Activated CD4-positive, CD25-positive, alpha-beta regulatory T cell (primary cell): ENCODE data around the gene FCRL5.
"Not testable (repeated sequence)": the region's sequence is repeated elsewhere in the genome, so short reads cannot be mapped to it uniquely, and the experiment has no call there.

Source experiments
- DNase-seq, 4 experiments: peaks; one replicate each; lab custom pipeline; 2025; lab: John Stamatoyannopoulos, UW

FCRL5 gene

GRCh38 chr1:157551694-157552693 lies at the start of gene FCRL5:
Gene FCRL5, minus strand, starts transcription at chr1:157552515. Its CDS starts 153 bp downstream, at chr1:157552362.
- DNase-seq: no peak

GRCh38 chr1:157600236-157600635 lies 47.9 kb upstream of the FCRL5 start:
- DNase-seq: no peak

DNA sequence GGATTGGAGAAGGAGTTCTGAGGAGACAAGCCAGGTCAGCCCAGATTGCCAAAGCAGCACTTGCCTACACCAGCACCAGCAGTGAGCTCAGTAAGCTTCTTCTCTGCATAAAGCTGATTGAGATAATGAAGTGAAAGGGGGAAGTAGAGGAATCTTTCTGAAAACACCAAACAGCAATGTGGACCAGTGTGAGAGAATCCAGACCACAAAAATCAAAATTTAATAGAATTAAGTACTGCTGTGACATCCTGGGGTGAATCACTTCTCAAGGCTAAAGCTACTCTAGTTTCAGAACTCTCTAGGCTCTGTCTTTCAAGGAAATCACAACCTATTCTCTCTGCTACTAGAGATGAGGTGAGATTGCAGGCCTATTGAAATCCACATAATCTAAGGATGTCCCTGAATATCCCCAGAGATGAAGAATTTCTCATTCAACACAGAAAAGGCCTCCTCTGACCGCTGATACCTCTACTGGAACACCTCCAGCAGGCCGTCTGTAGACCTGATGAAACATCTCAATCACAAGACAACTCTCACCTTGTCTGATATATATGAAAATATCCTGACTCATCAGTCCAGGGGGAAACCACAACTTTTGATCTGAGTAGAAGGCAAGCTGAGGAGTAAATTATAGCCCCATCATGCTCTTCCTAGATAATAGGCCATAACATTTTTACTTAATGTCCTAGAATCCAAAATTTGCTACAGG lies 45.8 kb upstream of the FCRL5 start, which contains the start of gene FCRL4:
FCRL4 (minus strand) TSS at position 127 of the 709 bp plus-strand sequence. CDS start 141 bp downstream, outside the sequence.
- DNase-seq: no peak

- no peak for DNase-seq
Observed at GRCh38 chr1:157596384-157596783, 44.1 kb upstream of the FCRL5 start.

- no peak for DNase-seq
Observed at GRCh38 chr1:157595356-157595755, 43.0 kb upstream of the FCRL5 start.

- no peak for DNase-seq
Observed at GRCh38 chr1:157585984-157586383, 33.7 kb upstream of the FCRL5 start.

DNA sequence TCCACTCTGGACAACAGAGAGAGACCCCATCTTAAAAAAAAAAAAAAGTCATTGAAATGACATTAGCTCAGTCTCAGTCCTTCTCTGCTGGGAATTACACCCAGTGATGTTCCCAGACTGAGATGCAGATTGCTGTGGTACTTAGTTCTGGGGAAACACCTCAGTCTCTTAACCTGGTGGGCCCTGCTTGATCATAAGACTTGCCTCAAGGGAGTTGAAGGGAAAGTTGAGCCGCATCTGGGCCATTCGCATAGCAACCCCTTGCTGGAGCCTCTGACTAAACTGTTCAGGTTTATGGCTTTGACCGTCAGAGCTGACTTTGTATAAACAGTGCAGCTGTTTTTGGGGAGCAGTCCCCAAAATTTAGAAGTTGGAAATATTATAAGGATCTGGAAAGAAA lies 32.2 kb upstream of the FCRL5 start:
- no peak for DNase-seq

DNA sequence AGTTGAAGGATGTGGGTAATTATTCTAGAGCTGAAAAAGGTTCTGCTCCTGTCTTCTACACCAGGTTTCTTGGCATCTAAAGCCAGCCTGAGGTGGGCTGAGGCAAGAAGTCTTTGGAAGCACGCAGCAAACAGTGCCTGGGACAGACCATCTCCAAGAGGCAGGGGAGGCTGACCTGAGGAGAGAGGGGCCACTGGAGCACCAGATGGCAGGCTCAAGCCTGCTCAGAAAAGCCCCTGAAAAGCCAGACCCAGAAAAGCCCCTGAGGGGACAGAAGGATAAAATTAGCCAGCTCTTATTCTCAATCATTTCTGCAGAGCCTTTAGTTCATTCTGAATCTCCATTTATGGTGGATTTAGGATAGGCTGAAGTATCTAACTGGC lies 28.5 kb upstream of the FCRL5 start:
- DNase-seq: no peak

GRCh38 chr1:157580179-157580827 lies 28.0 kb upstream of the FCRL5 start:
- no peak for DNase-seq

DNA sequence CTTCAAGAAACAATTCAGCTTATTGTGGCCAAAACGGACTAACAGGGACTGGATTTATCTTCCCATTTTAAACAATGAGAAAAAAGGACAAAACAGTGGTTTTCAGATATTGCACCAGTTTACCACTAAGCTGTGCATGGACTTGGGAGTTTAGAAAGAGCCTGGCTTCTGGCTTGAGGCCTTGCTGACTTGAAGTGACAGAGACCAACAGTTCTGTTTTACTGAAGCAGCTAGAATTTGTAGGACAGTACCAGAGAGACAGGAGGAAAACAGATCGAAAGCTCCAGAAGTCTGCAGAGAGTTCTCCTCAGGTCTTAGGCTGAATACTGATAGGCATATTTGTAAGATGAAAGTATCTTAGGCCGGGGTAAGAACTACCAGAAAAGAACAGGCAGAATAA lies 25.1 kb upstream of the FCRL5 start:
- DNase-seq: no peak

- no peak for DNase-seq
Observed at GRCh38 chr1:157575744-157576143, 23.4 kb upstream of the FCRL5 start.

GRCh38 chr1:157574836-157575235 lies 22.5 kb upstream of the FCRL5 start:
- no peak for DNase-seq

- no peak for DNase-seq
Observed at GRCh38 chr1:157566484-157567300, 14.4 kb upstream of the FCRL5 start.

DNA sequence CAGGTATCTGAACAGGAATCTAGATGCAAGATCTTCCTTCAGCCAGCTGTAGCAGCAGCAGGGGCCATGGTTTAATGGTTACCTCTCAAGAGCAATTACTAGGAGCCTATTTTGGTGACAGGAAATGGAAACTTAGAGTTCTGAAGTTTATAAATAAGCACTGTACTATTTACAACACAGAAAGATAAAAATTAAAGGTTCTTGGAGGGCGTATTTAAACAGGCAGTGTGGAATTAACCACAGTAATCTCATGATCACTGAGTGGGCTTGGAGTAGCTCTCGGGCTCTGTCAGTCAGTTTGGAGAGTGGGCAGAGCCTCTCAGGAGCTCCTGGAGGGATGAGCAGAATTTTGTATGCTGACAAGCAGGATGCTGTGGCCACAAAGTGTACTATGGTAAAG lies 10.2 kb upstream of the FCRL5 start:
- no peak for DNase-seq

DNA sequence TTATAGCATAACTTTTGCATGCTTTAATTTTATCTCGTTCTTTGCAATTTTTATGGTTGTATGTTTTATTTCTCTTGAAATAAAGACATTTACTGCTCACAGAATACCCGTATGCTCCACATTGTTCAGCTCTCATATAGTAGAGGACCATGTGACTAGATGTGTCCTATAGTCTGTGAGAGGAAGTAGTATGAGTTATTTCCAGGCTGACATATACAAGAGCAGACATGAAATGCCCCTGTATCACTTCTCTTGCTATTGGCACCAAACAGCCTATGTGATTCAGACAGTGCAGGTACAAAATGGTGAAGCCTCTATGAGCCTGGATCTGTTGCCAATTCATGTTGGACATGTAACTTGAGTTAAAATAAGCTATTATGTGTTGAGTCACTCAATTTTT lies 5.8 kb upstream of the FCRL5 start:
- DNase-seq: no peak

DNA sequence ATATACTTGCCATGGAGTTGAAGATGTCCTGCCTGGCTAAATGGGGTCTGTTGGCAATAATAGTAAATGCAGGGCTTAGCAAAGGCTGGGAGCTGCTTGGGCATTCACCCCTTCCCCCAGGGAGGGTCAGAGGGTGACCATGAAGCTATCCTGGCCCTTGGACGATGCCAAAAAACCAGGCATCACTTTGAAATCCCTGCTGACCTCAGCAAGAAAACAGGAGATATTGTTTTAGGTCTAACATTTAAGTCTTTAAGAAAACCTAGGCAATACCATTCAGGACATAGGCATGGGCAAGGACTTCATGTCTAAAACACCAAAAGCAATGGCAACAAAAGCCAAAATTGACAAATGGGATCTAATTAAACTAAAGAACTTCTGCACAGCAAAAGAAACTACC lies 4.2 kb downstream of the FCRL5 start:
- not testable (repeated sequence) for DNase-seq

DNA sequence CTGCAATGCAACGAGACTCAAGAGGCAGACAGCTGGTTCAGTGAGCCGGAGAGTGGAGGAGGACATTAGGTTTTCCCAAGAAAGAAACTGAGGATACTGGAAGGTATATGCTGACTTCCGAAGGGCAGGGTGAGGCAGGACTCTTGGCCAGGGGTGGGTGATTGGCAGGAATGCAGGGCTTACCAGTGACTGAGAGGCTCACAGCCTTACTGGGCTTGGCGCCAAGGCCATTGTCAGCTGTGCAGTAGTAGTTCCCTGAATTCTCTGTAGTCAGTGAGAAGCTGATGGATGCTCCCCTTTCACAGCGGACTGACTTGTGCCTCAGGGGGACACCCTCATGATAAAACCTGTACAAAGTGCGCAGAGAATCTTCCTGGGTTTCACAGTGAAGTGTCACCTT lies 9.6 kb downstream of the FCRL5 start:
- no peak for DNase-seq

- no peak for DNase-seq
Observed at GRCh38 chr1:157540852-157541251, 11.5 kb downstream of the FCRL5 start.

GRCh38 chr1:157540160-157540748 lies 12.1 kb downstream of the FCRL5 start:
- no peak for DNase-seq

GRCh38 chr1:157539568-157539967 lies 12.7 kb downstream of the FCRL5 start:
- DNase-seq: no peak

- no peak for DNase-seq
Observed at GRCh38 chr1:157532569-157532968, 19.7 kb downstream of the FCRL5 start.
